Right atrium auricular region (tissue), 2 donors: ENCODE data around the gene OLFM2. TPM values are rescaled to one million over a fixed set of nuclear protein-coding genes. Genes with fewer than 3 reads are reported as not detected.
"Not testable (repeated sequence)": the region's sequence is repeated elsewhere in the genome, so short reads cannot be mapped to it uniquely, and the experiment has no call there.

Experiments
- DNase-seq: peaks from one replicate; pipeline ENCODE4 v3.0.0-alpha.2; 2019; ENCODE audit warnings: low spot score
- H3K27ac ChIP-seq, 2 donors: fragments of 200-600 bp; sonication (generic); 1 replicate in 1 of 2; 2 replicates in 1 of 2; pipeline ENCODE4 v1.5.1; 2016 to 2019
- H3K27me3 ChIP-seq, 2 donors: fragments of 200-600 bp; sonication (generic); one replicate each; pipeline versions ENCODE4 v1.5.1 to v1.6.0; 2017 to 2019
- H3K36me3 ChIP-seq: fragments of 200-600 bp; sonication (generic); one replicate; pipeline ENCODE4 v1.5.1; 2016
- H3K4me1 ChIP-seq, 2 donors: fragments of 200-600 bp; sonication (generic); one replicate each; pipeline versions ENCODE4 v1.5.1 to v1.6.0; 2017 to 2019
- H3K4me3 ChIP-seq, 2 donors: fragments of 200-600 bp; sonication (generic); 1 replicate in 1 of 2; 2 replicates in 1 of 2; pipeline ENCODE4 v1.5.1; 2017 to 2019; ENCODE audit warnings: mild to moderate bottlenecking in 1 of 2, moderate library complexity in 1 of 2
- H3K9me3 ChIP-seq, 2 donors: fragments of 200-600 bp; sonication (generic); one replicate each; pipeline ENCODE4 v1.5.1; 2019
- CTCF ChIP-seq, 2 donors: fragments of 200-600 bp; sonication (generic); IDR thresholded peaks; one replicate each; pipeline ENCODE4 v1.5.1; 2019; ENCODE audit warnings: antibody characterized with exemption in 2 of 2
- total RNA-seq, 2 donors: library from RNA; depleted of rRNA; stranded (reverse); fragments of >200 nt; gene quantifications; one replicate each; pipeline ENCODE4 v1.1.0, GENCODE V29; 2016

Gene OLFM2
- total RNA-seq, 2 donors from 2014 or later, result 1.4 to 3.5 TPM

DNA sequence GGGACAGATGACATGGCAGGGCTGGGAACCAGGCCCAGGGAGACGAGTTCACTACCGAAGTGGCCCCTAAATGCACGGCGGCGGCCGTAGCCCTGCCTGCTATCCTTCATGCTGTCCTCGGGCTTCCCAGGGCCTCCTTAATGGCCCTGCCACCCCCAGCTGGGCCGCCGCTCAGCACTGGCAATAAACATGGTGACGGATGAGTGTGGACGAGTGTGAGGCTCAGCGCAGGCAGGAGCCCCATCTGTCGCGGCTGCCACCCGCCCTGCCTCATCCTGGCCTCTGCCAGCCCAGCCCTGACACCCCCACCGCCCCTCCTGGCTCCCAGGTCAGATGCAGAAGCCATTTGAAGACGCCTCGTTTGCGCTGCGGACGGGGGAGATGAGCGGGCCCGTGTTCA is 87.6 kb downstream of the OLFM2 start:
- no peak for DNase-seq
- H3K4me3 ChIP-seq, result no peak overlapping the region
- H3K9me3 ChIP-seq, result no peaks in the 10 kb centered on the region
- H3K27me3 ChIP-seq, result no peaks in the 10 kb centered on the region
- H3K36me3 ChIP-seq, result peaks cover 25% of the 10 kb centered on the region
- peaks cover 0 to 9% of the 10 kb centered on the region in 2 donors for H3K4me1 ChIP-seq
- TF ChIP-seq CTCF (IDR thresholded peaks at IDR 0.05), result no peak
- no peak overlapping the region for H3K27ac ChIP-seq

DNA sequence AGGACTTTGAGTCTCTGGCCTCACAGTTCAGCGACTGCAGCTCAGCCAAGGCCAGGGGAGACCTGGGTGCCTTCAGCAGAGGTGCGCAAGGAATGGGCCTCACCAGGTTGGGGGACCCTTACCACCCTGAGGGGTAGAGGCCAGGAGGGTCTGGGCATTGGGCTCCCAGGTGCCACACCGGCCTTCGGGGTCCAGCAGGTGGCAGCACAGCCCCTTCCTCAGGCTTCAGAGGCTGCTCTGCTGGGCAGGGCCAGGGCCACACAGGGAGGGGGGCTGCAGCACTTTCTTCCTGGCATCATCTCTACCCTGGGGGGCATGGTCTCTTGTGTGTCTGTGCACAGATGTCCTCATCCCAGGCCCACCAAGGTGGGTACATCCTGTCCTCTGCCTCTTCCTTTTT is 88.3 kb downstream of the OLFM2 start:
- H3K4me1 ChIP-seq, result peaks cover 0 to 10% of the 10 kb centered on the region in 2 donors
- no peaks in the 10 kb centered on the region for H3K9me3 ChIP-seq
- no peak for DNase-seq
- no peak overlapping the region for H3K27ac ChIP-seq
- peaks cover 32% of the 10 kb centered on the region for H3K36me3 ChIP-seq
- TF ChIP-seq CTCF (IDR thresholded peaks at IDR 0.05), result no peak
- H3K27me3 ChIP-seq, result no peaks in the 10 kb centered on the region
- H3K4me3 ChIP-seq, result no peak overlapping the region

DNA sequence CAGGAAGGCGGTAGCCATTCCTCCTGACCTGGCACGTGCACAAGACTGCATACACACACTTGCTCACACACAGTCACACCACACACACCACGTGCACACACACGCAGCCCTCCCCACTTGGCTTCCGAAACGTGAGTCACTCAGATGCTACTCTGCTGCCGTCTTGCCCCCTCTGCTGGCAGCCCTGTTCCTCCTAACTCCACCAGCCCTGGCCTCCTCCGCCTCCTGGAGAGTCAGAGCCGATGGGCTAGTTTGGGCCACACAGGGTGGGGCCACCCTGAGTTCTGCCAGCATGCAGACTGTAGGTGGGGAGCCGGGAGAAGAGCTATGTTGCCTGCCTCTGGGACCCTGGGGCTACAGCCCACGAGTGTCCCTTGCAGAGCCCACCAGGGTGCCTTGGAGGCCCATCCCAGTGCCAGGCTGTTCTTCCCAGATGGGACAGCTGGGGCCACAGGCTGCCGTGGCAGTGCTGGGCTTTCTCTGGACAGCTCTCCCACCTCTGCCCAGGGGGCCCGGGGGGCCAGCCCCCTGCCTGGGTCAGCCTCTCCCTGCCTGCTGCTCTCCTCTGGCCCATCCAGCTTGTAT is 89.1 kb downstream of the OLFM2 start:
- no peak overlapping the region for H3K27ac ChIP-seq
- DNase-seq, result peak; percentile 70

GRCh38 chr19:9843626-9844273 is 92.6 kb downstream of the OLFM2 start:
- H3K4me3 ChIP-seq, H3K27ac ChIP-seq, H3K27me3 ChIP-seq, DNase-seq, H3K9me3 ChIP-seq: not testable (repeated sequence)
- peaks cover 63% of the 10 kb centered on the region for H3K36me3 ChIP-seq
- H3K4me1 ChIP-seq, result peaks cover 0 to 18% of the 10 kb centered on the region in 2 donors

More for the DNA sequence above, 89.1 kb downstream of the OLFM2 start:
- Histone ChIP-seq H3K4me3 (no peak overlapping the region), H3K4me1 (peaks cover 0 to 18% of the 10 kb centered on the region in 2 donors), H3K27me3 (no peaks in the 10 kb centered on the region), H3K36me3 (peaks cover 39% of the 10 kb centered on the region), H3K9me3 (no peaks in the 10 kb centered on the region)
- TF ChIP-seq CTCF (IDR thresholded peaks at IDR 0.05), result peak in 1 of 2 donors; percentile 38

GRCh38 chr19:9842834-9843625 is 93.3 kb downstream of the OLFM2 start:
- Histone ChIP-seq H3K27ac (no peak overlapping the region), H3K9me3 (no peaks in the 10 kb centered on the region), H3K4me3 (no peak overlapping the region), H3K27me3 (no peaks in the 10 kb centered on the region), H3K36me3 (peaks cover 56% of the 10 kb centered on the region), H3K4me1 (peaks cover 0 to 18% of the 10 kb centered on the region in 2 donors)
- DNase-seq, result no peak
- no peak for TF ChIP-seq CTCF (IDR thresholded peaks at IDR 0.05)

DNA sequence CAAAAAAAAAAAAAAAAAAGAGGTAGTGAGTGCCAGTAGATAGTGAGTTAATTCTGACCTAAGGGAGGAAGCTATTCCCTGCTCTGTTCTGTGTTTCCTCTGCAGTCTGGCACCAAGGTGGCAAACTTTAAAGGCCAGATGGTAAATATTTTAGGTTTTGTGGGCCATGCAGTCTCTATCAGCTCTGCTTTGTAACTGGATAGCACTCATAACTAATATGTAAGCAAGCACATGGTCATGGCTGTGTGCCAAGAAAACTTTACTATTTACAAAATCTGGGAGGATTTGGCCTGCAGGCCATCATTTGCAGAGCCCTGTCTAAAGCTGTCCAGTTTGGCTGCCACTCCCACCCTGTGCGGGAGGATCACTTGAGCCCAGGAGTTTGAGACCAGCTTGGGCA is 96.9 kb downstream of the OLFM2 start:
- Histone ChIP-seq H3K4me1 (peaks cover 0 to 24% of the 10 kb centered on the region in 2 donors), H3K9me3 (no peaks in the 10 kb centered on the region), H3K36me3 (peaks cover 50% of the 10 kb centered on the region), H3K4me3 (no peak overlapping the region), H3K27me3 (no peaks in the 10 kb centered on the region), H3K27ac (no peak overlapping the region)
- TF ChIP-seq CTCF (IDR thresholded peaks at IDR 0.05), result no peak
- DNase-seq, result no peak
